Liver (tissue), 3 donors: ENCODE results near the gene TP73.

ENCODE experiments used
- HNF4A ChIP-seq, 2 donors: conservative IDR thresholded peaks; 2 replicates each; pipeline ENCODE4 v1.6.1; 2016; ENCODE audit warnings: antibody characterized with exemption in 2 of 2, mild to moderate bottlenecking in 2 of 2
- JUND ChIP-seq, 2 donors: IDR thresholded peaks; 2 replicates each; pipeline ENCODE4 v1.6.1; 2016; ENCODE audit warnings: antibody characterized with exemption in 2 of 2
- NR2F2 ChIP-seq: IDR thresholded peaks from 2 replicates; pipeline ENCODE4 v1.6.1; 2016; ENCODE audit warnings: antibody characterized with exemption
- RAD21 ChIP-seq, 2 donors: IDR thresholded peaks; 2 replicates each; pipeline ENCODE4 v1.6.1; 2016; ENCODE audit warnings: antibody characterized with exemption in 2 of 2, mild to moderate bottlenecking in 2 of 2
- RXRA ChIP-seq, 2 donors: IDR thresholded peaks; 2 replicates each; pipeline ENCODE4 v1.6.1; 2017 to 2018; ENCODE audit warnings: antibody characterized with exemption in 2 of 2, mild to moderate bottlenecking in 1 of 2
- SP1 ChIP-seq: IDR thresholded peaks from 2 replicates; pipeline ENCODE4 v1.6.1; 2018; ENCODE audit warnings: antibody characterized with exemption, mild to moderate bottlenecking
- TAF1 ChIP-seq: conservative IDR thresholded peaks from 2 replicates; pipeline ENCODE4 v1.6.1; 2016; ENCODE audit warnings: antibody characterized with exemption, mild to moderate bottlenecking
- TF ChIP-seq, protein P1 (sequence below): fragments of 150-350 bp; IDR thresholded peaks from 2 replicates; pipeline ENCODE4 v1.5.1; 2017; ENCODE audit warnings: improper control_type of control experiment, low read depth, low read length; ENCODE audit not compliant: missing input control
- TF ChIP-seq, protein P2 (sequence below): IDR thresholded peaks from 2 replicates; pipeline ENCODE4 v1.6.1; 2016; ENCODE audit warnings: antibody characterized with exemption, mild to moderate bottlenecking
- donor health status: healthy.
- donor health status: healthy.

DNA sequence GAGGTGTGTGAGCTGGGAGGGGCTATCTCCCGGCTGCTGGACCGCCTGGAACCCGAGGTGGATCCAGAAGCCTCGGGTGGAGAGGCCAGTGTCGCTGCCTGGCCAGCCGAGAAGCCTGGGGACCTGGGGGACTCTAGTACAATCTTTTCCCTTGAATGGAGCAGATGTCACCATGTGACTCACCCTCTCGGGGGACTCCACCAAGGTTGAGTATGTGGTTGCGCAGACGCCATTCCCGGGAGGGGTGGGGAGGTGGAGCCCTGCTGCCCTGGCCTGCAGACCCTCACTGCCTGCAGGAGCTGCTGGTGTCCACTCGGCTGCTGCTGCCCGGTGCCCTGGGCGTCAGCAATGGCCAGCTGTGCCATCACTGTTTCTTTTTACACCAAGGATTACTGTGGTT lies 40.3 kb downstream of the TP73 start:
- no peak for TF ChIP-seq HNF4A (conservative IDR thresholded peaks at IDR 0.05)
- TF ChIP-seq, protein P1, sequence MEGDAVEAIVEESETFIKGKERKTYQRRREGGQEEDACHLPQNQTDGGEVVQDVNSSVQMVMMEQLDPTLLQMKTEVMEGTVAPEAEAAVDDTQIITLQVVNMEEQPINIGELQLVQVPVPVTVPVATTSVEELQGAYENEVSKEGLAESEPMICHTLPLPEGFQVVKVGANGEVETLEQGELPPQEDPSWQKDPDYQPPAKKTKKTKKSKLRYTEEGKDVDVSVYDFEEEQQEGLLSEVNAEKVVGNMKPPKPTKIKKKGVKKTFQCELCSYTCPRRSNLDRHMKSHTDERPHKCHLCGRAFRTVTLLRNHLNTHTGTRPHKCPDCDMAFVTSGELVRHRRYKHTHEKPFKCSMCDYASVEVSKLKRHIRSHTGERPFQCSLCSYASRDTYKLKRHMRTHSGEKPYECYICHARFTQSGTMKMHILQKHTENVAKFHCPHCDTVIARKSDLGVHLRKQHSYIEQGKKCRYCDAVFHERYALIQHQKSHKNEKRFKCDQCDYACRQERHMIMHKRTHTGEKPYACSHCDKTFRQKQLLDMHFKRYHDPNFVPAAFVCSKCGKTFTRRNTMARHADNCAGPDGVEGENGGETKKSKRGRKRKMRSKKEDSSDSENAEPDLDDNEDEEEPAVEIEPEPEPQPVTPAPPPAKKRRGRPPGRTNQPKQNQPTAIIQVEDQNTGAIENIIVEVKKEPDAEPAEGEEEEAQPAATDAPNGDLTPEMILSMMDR, result no peak
- TF ChIP-seq RXRA (IDR thresholded peaks at IDR 0.05), result no peak
- no peak for TF ChIP-seq SP1
- TF ChIP-seq, protein P2, sequence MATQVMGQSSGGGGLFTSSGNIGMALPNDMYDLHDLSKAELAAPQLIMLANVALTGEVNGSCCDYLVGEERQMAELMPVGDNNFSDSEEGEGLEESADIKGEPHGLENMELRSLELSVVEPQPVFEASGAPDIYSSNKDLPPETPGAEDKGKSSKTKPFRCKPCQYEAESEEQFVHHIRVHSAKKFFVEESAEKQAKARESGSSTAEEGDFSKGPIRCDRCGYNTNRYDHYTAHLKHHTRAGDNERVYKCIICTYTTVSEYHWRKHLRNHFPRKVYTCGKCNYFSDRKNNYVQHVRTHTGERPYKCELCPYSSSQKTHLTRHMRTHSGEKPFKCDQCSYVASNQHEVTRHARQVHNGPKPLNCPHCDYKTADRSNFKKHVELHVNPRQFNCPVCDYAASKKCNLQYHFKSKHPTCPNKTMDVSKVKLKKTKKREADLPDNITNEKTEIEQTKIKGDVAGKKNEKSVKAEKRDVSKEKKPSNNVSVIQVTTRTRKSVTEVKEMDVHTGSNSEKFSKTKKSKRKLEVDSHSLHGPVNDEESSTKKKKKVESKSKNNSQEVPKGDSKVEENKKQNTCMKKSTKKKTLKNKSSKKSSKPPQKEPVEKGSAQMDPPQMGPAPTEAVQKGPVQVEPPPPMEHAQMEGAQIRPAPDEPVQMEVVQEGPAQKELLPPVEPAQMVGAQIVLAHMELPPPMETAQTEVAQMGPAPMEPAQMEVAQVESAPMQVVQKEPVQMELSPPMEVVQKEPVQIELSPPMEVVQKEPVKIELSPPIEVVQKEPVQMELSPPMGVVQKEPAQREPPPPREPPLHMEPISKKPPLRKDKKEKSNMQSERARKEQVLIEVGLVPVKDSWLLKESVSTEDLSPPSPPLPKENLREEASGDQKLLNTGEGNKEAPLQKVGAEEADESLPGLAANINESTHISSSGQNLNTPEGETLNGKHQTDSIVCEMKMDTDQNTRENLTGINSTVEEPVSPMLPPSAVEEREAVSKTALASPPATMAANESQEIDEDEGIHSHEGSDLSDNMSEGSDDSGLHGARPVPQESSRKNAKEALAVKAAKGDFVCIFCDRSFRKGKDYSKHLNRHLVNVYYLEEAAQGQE, result no peak
- no peak for TF ChIP-seq RAD21 (IDR thresholded peaks at IDR 0.05)
- TF ChIP-seq TAF1, result no peak
- TF ChIP-seq JUND (IDR thresholded peaks at IDR 0.05), result no peak
- TF ChIP-seq NR2F2, result no peak
